K562 (cell line): ENCODE measurements around the gene BIRC5. TPM values are rescaled to one million over a fixed set of nuclear protein-coding genes. Genes with fewer than 3 reads are reported as not detected.

Experiments used
- ARID3A ChIP-seq: IDR thresholded peaks from 2 replicates; pipeline ENCODE4 v1.6.1; 2012; ENCODE audit warnings: low read depth, low read length, improper control_type of control experiment, borderline replicate concordance
- CEBPG ChIP-seq, 3 experiments: fragments of 200-800 bp in 1 of 3; sonication (Bioruptor generic) in 1 of 3; sonication (generic) in 1 of 3; formaldehyde crosslinking in 1 of 3; IDR thresholded peaks in 2 of 3; conservative IDR thresholded peaks in 1 of 3; 2 replicates each; pipeline versions ENCODE4 v1.6.1 to v1.8.0; 2016 to 2022; ENCODE audit warnings: missing compliant biosample characterization in 2 of 3, missing genetic modification characterization in 2 of 3, mild to moderate bottlenecking in 1 of 3, missing genetic modification reagents in 1 of 3
- COPS2 ChIP-seq: fragments of 450-650 bp; conservative IDR thresholded peaks from 2 replicates; pipeline ENCODE4 v1.6.1; 2016; ENCODE audit warnings: mild to moderate bottlenecking, moderate library complexity
- CREB3L1 ChIP-seq: fragments of 450-650 bp; IDR thresholded peaks from 2 replicates; pipeline ENCODE4 v1.6.1; 2014; ENCODE audit warnings: low read depth, mild to moderate bottlenecking, moderate library complexity, borderline replicate concordance
- FOXK1 ChIP-seq: sonication (generic); formaldehyde crosslinking; IDR thresholded peaks from 2 replicates; pipeline ENCODE4 v1.8.0; 2022; ENCODE audit warnings: missing genetic modification reagents, mild to moderate bottlenecking, borderline replicate concordance
- HES1 ChIP-seq: fragments of 450-650 bp; IDR thresholded peaks from 2 replicates; pipeline ENCODE4 v1.6.1; 2016; ENCODE audit warnings: low read depth, mild to moderate bottlenecking, moderate library complexity
- MAZ ChIP-seq, 2 experiments: fragments of 450-650 bp in 1 of 2; sonication (generic) in 1 of 2; formaldehyde crosslinking; IDR thresholded peaks in 1 of 2; conservative IDR thresholded peaks in 1 of 2; 2 replicates each; pipeline versions ENCODE4 v1.4.0 to v1.5.0; 2020; ENCODE audit warnings: mild to moderate bottlenecking in 1 of 2, missing genetic modification reagents in 1 of 2
- NCOA4 ChIP-seq: fragments of 450-650 bp; IDR thresholded peaks from 2 replicates; pipeline ENCODE4 v1.6.1; 2018; ENCODE audit warnings: mild to moderate bottlenecking; ENCODE audit not compliant: partially characterized antibody
- NFXL1 ChIP-seq: fragments of 450-650 bp; formaldehyde crosslinking; IDR thresholded peaks from 2 replicates; pipeline ENCODE4 v1.4.0; 2021; ENCODE audit warnings: mild to moderate bottlenecking
- PHB2 ChIP-seq: fragments of 450-650 bp; IDR thresholded peaks from 2 replicates; pipeline ENCODE4 v1.6.1; 2017; ENCODE audit warnings: low read depth
- PHF21A ChIP-seq: fragments of 450-650 bp; IDR thresholded peaks from 2 replicates; pipeline ENCODE4 v1.6.1; 2017; ENCODE audit warnings: low read depth, borderline replicate concordance
- POLR2H ChIP-seq: IDR thresholded peaks from 2 replicates; pipeline ENCODE4 v1.6.1; 2016; ENCODE audit warnings: missing genetic modification characterization, low read depth, mild to moderate bottlenecking, control low read depth, missing compliant biosample characterization, moderate library complexity
- RBM25 ChIP-seq: fragments of 200-400 bp; formaldehyde crosslinking; IDR thresholded peaks from 2 replicates; pipeline ENCODE4 v1.6.1; 2018; ENCODE audit warnings: low read length, low read depth, moderate library complexity; ENCODE audit not compliant: severe bottlenecking
- TAF15 ChIP-seq: fragments of 200-400 bp; formaldehyde crosslinking; IDR thresholded peaks from 2 replicates; pipeline ENCODE4 v1.6.1; 2017; ENCODE audit warnings: mild to moderate bottlenecking, low read depth, low read length, moderate library complexity
- ZBTB1 ChIP-seq: sonication (generic); formaldehyde crosslinking; IDR thresholded peaks from 2 replicates; pipeline ENCODE4 v1.8.1; 2023; ENCODE audit warnings: missing genetic modification reagents, low read depth, mild to moderate bottlenecking, borderline replicate concordance
- ZNF133 ChIP-seq: fragments of 250-450 bp; sonication (Bioruptor Pico); IDR thresholded peaks from 2 replicates; pipeline ENCODE4 v1.4.0; 2020; ENCODE audit warnings: mild to moderate bottlenecking
- ZNF24 ChIP-seq: fragments of 450-650 bp; IDR thresholded peaks from 2 replicates; pipeline ENCODE4 v1.6.1; 2016
- ZNF3 ChIP-seq: fragments of 250-450 bp; sonication (Bioruptor Pico); IDR thresholded peaks from 2 replicates; pipeline ENCODE4 v1.5.0; 2021; ENCODE audit warnings: mild to moderate bottlenecking, moderate library complexity
- ZNF444 ChIP-seq: fragments of 250-450 bp; sonication (Bioruptor Pico); IDR thresholded peaks from 2 replicates; pipeline ENCODE4 v1.4.0; 2020; ENCODE audit warnings: mild to moderate bottlenecking, moderate library complexity
- polyA plus RNA-seq, 8 experiments: library from polyadenylated mRNA; depleted of rRNA in 4 of 8; stranded (reverse) in 5 of 8; unstranded in 3 of 8; fragments of >200 nt; fragmentation: Nextera tagmentation in 2 of 8; fragmentation: Illumina TruSeq in 1 of 8; extraction: Ambion mirVana in 2 of 8; extraction: Trizol in 1 of 8; gene quantifications; 2 replicates each; pipeline versions ENCODE4 v1.2.1 to v1.2.3, GENCODE V29; 2011 to 2014; ENCODE audit warnings: inconsistent platforms in 1 of 8, missing spikeins in 1 of 8
- total RNA-seq, 7 experiments: library from RNA; depleted of rRNA in 6 of 7; stranded (reverse); fragments of >200 nt in 6 of 7; fragmentation: Illumina TruSeq in 2 of 7; extraction: Trizol in 2 of 7; gene quantifications; 2 replicates each; pipeline versions ENCODE4 v1.2.1 to v1.2.3, GENCODE V29; 2011 to 2021; ENCODE audit warnings: low replicate concordance in 1 of 7

BIRC5 gene
- total and polyA plus RNA-seq, 9 of the 15 experiments (the other 6 are each of a cell fraction or from before 2014, with no cell fraction given), result 64.4 to 140 (median 101) TPM

GRCh38 chr17:78263063-78263735 lies 49.1 kb downstream of the BIRC5 start (continued):
- TF ChIP-seq ZNF133 (CRISPR knock-in tag) (0 out of 2 replicates have a peak, but pooled peaks have one; percentile 14), CEBPG (CRISPR knock-in tag; IDR thresholded peaks at IDR 0.05) (no peak), CEBPG (tag; conservative IDR thresholded peaks at IDR 0.05 in 1 of 2, IDR thresholded peaks at IDR 0.05 in 1 of 2) (no peak), COPS2 (no peak), HES1 (0 out of 2 replicates have a peak, but pooled peaks have one; percentile 54), POLR2H (tag) (peak; percentile 72), PHF21A (no peak), ZNF444 (CRISPR knock-in tag) (no peak), NCOA4 (no peak), ZNF3 (CRISPR knock-in tag) (no peak), FOXK1 (no peak), TAF15 (no peak), ZBTB1 (CRISPR knock-in tag) (no peak; the same call in 1 of the 2 replicates), PHB2 (no peak), CREB3L1 (0 out of 2 replicates have a peak, but pooled peaks have one; percentile 34), MAZ (CRISPR knock-in tag; conservative IDR thresholded peaks at IDR 0.05 in 1 of 2, IDR thresholded peaks at IDR 0.05 in 1 of 2) (peak; percentile 73 to 82), RBM25 (no peak), NFXL1 (CRISPR knock-in tag) (no peak), ARID3A (no peak), ZNF24 (no peak)
